Transverse colon (tissue), 4 donors: ENCODE results near the gene PIK3AP1.

ENCODE experiments used
- EP300 ChIP-seq: sonication (generic); formaldehyde crosslinking; IDR thresholded peaks from one replicate; pipeline ENCODE4 v1.6.1; 2017; ENCODE audit warnings: antibody characterized with exemption, low read depth
- POLR2A ChIP-seq: fragments of 450-650 bp; IDR thresholded peaks from one replicate; pipeline ENCODE4 v1.6.1; 2016; ENCODE audit warnings: antibody characterized with exemption, mild to moderate bottlenecking, moderate library complexity
- POLR2AphosphoS5 ChIP-seq, 3 donors: sonication (generic); formaldehyde crosslinking; IDR thresholded peaks; one replicate each; pipeline ENCODE4 v1.6.1; 2016; ENCODE audit warnings: antibody characterized with exemption in 3 of 3
- TF ChIP-seq, protein P1 (sequence below), 5 experiments: fragments of 200-600 bp in 3 of 5; fragments of 450-650 bp in 2 of 5; sonication (generic) in 3 of 5; IDR thresholded peaks; 1 replicate in 2 of 5; 2 replicates in 3 of 5; pipeline ENCODE4 v1.5.1; 2016 to 2017; ENCODE audit warnings: antibody characterized with exemption in 5 of 5, inconsistent platforms in 3 of 5, mild to moderate bottlenecking in 2 of 5, moderate library complexity in 1 of 5

GRCh38 chr10:96647466-96647865, 72.8 kb downstream of the PIK3AP1 start:
- TF ChIP-seq, protein P1, sequence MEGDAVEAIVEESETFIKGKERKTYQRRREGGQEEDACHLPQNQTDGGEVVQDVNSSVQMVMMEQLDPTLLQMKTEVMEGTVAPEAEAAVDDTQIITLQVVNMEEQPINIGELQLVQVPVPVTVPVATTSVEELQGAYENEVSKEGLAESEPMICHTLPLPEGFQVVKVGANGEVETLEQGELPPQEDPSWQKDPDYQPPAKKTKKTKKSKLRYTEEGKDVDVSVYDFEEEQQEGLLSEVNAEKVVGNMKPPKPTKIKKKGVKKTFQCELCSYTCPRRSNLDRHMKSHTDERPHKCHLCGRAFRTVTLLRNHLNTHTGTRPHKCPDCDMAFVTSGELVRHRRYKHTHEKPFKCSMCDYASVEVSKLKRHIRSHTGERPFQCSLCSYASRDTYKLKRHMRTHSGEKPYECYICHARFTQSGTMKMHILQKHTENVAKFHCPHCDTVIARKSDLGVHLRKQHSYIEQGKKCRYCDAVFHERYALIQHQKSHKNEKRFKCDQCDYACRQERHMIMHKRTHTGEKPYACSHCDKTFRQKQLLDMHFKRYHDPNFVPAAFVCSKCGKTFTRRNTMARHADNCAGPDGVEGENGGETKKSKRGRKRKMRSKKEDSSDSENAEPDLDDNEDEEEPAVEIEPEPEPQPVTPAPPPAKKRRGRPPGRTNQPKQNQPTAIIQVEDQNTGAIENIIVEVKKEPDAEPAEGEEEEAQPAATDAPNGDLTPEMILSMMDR (IDR thresholded peaks at IDR 0.05): no peak
- TF ChIP-seq POLR2A (no peak), POLR2AphosphoS5 (IDR thresholded peaks at IDR 0.05) (no peak), EP300 (no peak)
